ENCODE results near the gene PRPF39. TPM values are rescaled to one million over a fixed set of nuclear protein-coding genes. Genes with fewer than 3 reads are reported as not detected.
"Not testable (repeated sequence)": the region's sequence is repeated elsewhere in the genome, so short reads cannot be mapped to it uniquely, and the experiment has no call there.

The PRPF39 gene
- total RNA-seq, 2 donors from 2014 or later = 32.3 to 62.4 TPM

DNA sequence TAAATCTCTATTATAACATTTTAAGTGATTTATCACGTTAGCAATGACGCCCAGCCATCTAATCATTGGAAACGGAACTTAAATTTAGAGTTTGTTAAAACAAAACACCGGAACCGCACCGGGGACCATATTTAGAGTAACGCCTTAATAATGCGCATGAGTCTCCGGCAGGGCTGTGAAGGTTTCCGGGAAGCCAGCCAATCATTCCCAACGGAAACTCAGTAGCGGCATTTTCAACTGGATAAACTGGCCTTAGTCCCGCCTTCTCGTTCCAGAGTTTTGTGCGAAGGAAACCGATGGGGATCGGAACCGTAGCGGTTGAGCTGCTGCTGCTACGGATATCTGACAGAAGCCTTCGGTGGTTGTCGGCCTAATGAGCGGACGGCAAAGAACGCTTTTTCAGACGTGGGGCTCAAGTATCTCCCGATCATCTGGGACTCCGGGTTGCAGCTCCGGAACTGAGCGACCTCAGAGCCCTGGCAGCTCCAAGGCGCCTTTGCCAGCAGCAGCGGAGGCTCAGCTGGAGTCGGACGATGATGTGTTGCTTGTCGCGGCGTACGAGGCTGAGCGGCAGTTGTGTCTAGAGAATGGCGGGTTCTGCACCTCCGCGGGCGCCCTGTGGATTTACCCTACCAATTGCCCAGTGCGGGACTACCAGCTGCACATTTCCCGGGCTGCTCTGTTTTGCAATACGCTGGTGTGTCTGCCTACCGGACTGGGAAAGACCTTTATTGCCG is 51.9 kb downstream of the PRPF39 start, which contains the start of gene FANCM:
Gene FANCM, plus strand, starts transcription at position 272 of the 737 bp plus-strand sequence. Its CDS starts 102 bp downstream, at position 374.
- peaks cover 27 to 31% of the 10 kb centered on the region in 2 donors for H3K4me1 Mint-ChIP-seq (ENCODE audit: low read depth in 2 of 2)
- H3K27ac Mint-ChIP-seq = peak within 1 kb of the TSS; percentile 91 to 99
- H3K27me3 Mint-ChIP-seq = no peaks in the 10 kb centered on the region
- DNase-seq (ENCODE audit: low spot score) (peak; percentile 90), ATAC-seq (peak; percentile 72 to 81)
- H3K4me3 Mint-ChIP-seq = peak within 1 kb of the TSS; percentile 100
- H3K36me3 Mint-ChIP-seq = no peaks in the 10 kb centered on the region
- H3K9me3 Mint-ChIP-seq = no peaks in the 10 kb centered on the region

DNA sequence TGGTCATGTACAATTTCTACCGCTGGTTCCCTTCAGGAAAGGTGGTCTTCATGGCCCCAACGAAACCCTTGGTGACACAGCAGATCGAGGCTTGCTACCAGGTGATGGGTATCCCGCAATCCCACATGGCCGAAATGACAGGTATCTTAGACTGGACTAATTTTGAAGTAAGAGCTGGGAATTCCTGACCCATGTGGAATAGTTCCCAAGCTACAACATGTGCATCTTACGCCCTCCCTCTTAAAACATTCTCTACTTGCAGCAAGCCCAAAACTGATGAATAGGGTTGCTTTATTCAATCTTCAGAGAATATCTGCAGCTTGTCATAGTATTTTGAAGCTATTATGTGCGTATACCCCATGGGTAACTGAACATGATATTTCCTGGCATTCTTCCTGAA is 52.5 kb downstream of the PRPF39 start:
- H3K27ac Mint-ChIP-seq = peak overlapping the region; percentile 91 to 99

DNA sequence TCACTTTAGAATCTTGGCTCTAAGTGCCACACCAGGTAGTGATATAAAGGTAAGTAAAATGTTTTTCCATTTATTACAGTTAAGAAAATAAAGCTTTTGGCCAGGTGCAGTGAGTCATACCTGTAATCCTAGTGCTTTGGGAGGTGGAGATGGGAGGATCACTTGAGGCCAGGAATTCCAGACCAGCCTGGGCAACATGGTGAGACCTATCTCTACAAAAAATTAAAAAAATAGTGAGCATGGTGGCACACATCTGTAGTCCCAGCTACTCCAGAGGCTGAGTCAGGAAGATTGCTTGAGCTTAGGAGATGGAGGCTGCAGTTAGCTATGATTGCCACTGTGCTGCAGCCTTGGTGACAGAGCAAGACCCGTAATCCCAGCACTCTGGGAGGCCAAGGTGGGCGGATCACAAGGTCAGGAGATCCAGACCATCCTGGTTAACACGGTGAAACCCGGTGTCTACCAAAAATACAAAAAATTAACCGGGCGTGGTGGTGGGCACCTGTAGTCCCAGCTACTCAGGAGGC is 56.8 kb downstream of the PRPF39 start:
- Mint-ChIP-seq H3K9me3 (no peaks in the 10 kb centered on the region), H3K4me3 (no peak overlapping the region), H3K4me1 (ENCODE audit: low read depth in 2 of 2) (peaks cover 16 to 25% of the 10 kb centered on the region in 2 donors), H3K36me3 (peaks cover 4% of the 10 kb centered on the region), H3K27ac (no peak overlapping the region), H3K27me3 (no peaks in the 10 kb centered on the region)
- no peak for DNase-seq (ENCODE audit: low spot score)
- no peak for ATAC-seq

More for the DNA sequence above, 52.5 kb downstream of the PRPF39 start:
- no peaks in the 10 kb centered on the region for H3K9me3 Mint-ChIP-seq
- no peaks in the 10 kb centered on the region for H3K27me3 Mint-ChIP-seq
- DNase-seq (ENCODE audit: low spot score) (no peak), ATAC-seq (no peak)
- H3K4me1 Mint-ChIP-seq (ENCODE audit: low read depth in 2 of 2) = peaks cover 27 to 31% of the 10 kb centered on the region in 2 donors
- H3K36me3 Mint-ChIP-seq = no peaks in the 10 kb centered on the region
- peak overlapping the region; percentile 100 for H3K4me3 Mint-ChIP-seq

DNA sequence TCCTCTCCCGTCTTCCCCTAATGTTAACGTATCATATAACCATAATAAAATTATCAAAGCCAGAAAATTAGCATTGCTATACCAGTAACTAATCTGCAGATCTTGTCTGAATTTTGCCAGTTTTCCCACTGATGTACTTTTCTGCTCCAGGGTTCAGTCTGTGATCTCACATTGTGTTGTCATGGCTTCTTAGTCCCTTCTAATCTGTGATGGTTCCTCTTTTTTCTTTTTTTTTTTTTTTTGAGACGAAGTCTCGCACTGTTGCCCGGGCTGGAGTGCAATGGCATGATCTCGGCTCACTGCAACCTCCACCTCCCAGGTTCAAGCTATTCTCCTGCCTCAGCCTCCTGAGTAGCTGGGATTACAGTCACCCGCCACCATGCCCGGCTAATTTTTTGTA is 58.2 kb downstream of the PRPF39 start:
- not testable (repeated sequence) for DNase-seq (ENCODE audit: low spot score)

DNA sequence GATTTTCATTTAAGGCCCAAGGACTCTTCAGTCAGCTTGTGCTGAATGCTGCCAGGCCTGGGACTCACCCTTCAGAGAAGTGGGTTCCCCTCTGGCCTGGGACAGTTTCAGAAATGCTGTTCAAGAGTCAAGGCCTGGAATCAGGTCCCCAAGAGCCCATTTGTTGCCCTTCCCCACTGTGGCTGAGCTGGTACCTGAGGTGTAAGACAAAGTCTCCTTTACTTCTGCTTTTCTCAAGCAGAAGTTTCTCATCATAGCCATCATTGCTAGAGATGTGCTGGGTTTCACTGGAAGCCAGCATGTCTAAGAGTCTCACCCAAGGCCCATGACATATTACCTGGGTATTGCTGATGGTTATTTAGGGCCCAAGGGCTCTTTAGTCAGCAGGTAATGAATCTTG is 60.7 kb downstream of the PRPF39 start:
- Mint-ChIP-seq H3K36me3 (peaks cover 4% of the 10 kb centered on the region), H3K27me3 (no peaks in the 10 kb centered on the region), H3K4me3 (no peak overlapping the region), H3K9me3 (no peaks in the 10 kb centered on the region), H3K4me1 (ENCODE audit: low read depth in 2 of 2) (peaks cover 0 to 3% of the 10 kb centered on the region in 2 donors), H3K27ac (no peak overlapping the region)
- DNase-seq (ENCODE audit: low spot score) = no peak
- ATAC-seq = no peak

More for the DNA sequence above, 58.2 kb downstream of the PRPF39 start:
- not testable (repeated sequence) for H3K27ac Mint-ChIP-seq, H3K27me3 Mint-ChIP-seq, H3K9me3 Mint-ChIP-seq, H3K4me3 Mint-ChIP-seq, H3K36me3 Mint-ChIP-seq, ATAC-seq
- H3K4me1 Mint-ChIP-seq (ENCODE audit: low read depth in 2 of 2) = peaks cover 10 to 15% of the 10 kb centered on the region in 2 donors

DNA sequence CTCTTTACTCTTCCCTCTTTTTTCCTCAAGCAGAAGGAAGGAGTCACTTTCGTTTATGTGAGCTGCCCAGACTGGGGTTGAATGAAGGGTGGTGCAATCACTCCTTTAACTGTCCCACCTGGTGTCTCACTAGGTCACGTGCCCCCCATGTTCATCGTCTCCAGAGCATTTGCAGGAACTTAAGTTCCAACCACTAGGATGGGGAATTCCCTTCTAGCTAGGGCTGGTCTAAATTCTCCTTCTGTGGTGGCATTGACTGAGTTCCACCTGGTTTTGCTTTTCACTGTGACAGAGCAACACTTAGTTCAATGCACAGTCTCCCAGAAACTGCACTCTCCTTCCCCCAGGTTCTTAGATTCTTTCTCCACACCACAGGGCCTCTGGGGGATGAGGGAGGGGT is 61.3 kb downstream of the PRPF39 start:
- Mint-ChIP-seq H3K36me3 (peaks cover 4% of the 10 kb centered on the region), H3K4me3 (no peak overlapping the region), H3K9me3 (no peaks in the 10 kb centered on the region), H3K4me1 (ENCODE audit: low read depth in 2 of 2) (peaks cover 0 to 3% of the 10 kb centered on the region in 2 donors), H3K27me3 (no peaks in the 10 kb centered on the region), H3K27ac (no peak overlapping the region)
- no peak for DNase-seq (ENCODE audit: low spot score)
- ATAC-seq = no peak

DNA sequence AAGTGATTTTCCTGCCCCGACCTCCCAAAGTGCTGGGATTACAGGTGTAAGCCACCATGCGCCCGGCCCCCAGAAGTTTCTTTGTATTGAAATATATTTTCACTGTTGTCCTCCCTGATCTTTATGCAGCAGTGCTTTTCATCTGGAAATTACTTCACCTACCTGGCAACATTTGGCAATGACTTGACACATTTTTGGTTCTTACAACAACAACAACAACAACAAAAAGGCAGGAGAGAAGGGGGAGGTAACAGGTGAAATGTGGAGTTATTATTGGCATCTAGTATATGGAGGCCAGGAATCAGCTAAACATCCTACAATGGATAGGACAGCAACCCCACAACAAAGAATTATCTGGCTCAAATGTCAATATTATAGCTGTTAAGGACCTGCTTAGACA is 65.7 kb downstream of the PRPF39 start:
- no peaks in the 10 kb centered on the region for H3K9me3 Mint-ChIP-seq
- H3K4me1 Mint-ChIP-seq (ENCODE audit: low read depth in 2 of 2) = no peaks in the 10 kb centered on the region
- H3K4me3 Mint-ChIP-seq = no peak overlapping the region

DNA sequence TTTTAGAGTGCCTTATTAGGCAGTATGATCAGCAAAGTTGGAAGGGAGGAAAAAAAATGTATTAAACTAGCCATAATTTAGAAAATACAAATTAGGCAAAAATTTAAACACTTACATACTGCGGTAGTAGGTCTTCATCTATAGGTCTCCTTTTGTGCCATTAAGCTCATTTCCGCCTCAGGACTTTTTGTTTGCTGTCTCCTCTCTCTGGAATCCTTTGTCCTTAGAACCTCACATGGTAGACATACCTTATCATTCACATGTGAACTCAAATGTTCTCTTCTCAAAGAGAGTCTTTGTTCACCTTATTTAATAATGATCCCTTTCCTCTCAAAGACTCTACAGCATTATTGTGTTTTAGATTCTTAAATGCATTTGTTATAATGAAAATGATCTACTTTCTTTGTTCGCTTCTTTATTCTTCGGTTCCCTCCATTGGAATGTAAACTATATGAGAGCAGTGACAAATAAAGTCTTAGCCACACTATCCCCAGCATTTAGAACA is 66.5 kb downstream of the PRPF39 start:
- no peak overlapping the region for H3K4me3 Mint-ChIP-seq
- peaks cover 4% of the 10 kb centered on the region for H3K36me3 Mint-ChIP-seq

More for the DNA sequence above, 65.7 kb downstream of the PRPF39 start:
- H3K27me3 Mint-ChIP-seq = no peaks in the 10 kb centered on the region
- no peak for ATAC-seq
- H3K27ac Mint-ChIP-seq = no peak overlapping the region
- peaks cover 4% of the 10 kb centered on the region for H3K36me3 Mint-ChIP-seq
- DNase-seq (ENCODE audit: low spot score) = no peak

DNA sequence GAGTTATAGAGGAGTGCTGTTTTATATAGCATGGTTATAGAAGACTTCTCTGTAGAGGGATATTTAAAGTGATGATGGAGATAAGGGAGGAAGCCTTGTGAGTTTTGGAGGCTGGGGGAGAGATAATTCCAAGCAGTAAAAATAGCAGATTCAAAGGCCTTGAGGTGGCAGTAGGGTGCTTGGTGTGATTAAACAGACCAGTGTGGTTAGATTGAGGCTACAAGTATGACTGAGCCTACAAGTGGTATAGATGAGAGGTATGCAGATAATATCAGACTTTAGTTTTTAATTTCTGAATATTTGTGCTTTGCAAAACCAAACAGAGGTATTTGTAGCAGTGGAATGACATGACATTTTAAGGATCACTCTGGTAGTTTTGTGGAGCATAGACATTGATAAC is 72.2 kb downstream of the PRPF39 start:
- DNase-seq (ENCODE audit: low spot score) = no peak
- no peak overlapping the region for H3K27ac Mint-ChIP-seq
- H3K27me3 Mint-ChIP-seq = no peaks in the 10 kb centered on the region

More for the DNA sequence above, 66.5 kb downstream of the PRPF39 start:
- no peak for ATAC-seq
- no peak for DNase-seq (ENCODE audit: low spot score)
- H3K27me3 Mint-ChIP-seq = no peaks in the 10 kb centered on the region
- no peak overlapping the region for H3K27ac Mint-ChIP-seq
- no peaks in the 10 kb centered on the region for H3K4me1 Mint-ChIP-seq (ENCODE audit: low read depth in 2 of 2)
- no peaks in the 10 kb centered on the region for H3K9me3 Mint-ChIP-seq

More for the DNA sequence above, 72.2 kb downstream of the PRPF39 start:
- H3K36me3 Mint-ChIP-seq = peaks cover 4% of the 10 kb centered on the region
- no peaks in the 10 kb centered on the region for H3K9me3 Mint-ChIP-seq
- no peaks in the 10 kb centered on the region for H3K4me1 Mint-ChIP-seq (ENCODE audit: low read depth in 2 of 2)
- ATAC-seq = peak in 1 of 2 donors; percentile 82
- H3K4me3 Mint-ChIP-seq = no peak overlapping the region

Other genes starting within 250 kb of the PRPF39 start
- 10 to 100 TPM; 13.8 to 16.5 TPM for gene KLHL28, start 122.2 kb upstream of the PRPF39 start, total RNA-seq
- gene TOGARAM1, start 121.9 kb upstream of the PRPF39 start, total RNA-seq = 10 to 100 TPM; 11.0 to 11.5 TPM
- gene FKBP3, start 50.4 kb downstream of the PRPF39 start, total RNA-seq = 10 to 100 TPM; 42.0 to 61.2 TPM
- gene FANCM, start 51.8 kb downstream of the PRPF39 start, total RNA-seq = 10 to 100 TPM; 12.9 to 24.8 TPM
- gene MIS18BP1, start 169.1 kb downstream of the PRPF39 start, total RNA-seq = 10 to 100 TPM; 33.4 to 61.8 TPM

Data from natural killer cell treated with Interleukin-12 subunit alpha and Interleukin-12 subunit beta and Interleukin-15 and Interleukin-18, amount 100 ng/mL, for 72 hours (primary cell).